ENCODE data around the gene DUOXA1. TPM values are rescaled to one million over a fixed set of nuclear protein-coding genes. Genes with fewer than 3 reads are reported as not detected.
"Not testable (repeated sequence)": the region's sequence is repeated elsewhere in the genome, so short reads cannot be mapped to it uniquely, and the experiment has no call there.

Gene DUOXA1
- polyA plus RNA-seq, 4 donors, result 0.17 to 0.57 (median 0.37) TPM

DNA sequence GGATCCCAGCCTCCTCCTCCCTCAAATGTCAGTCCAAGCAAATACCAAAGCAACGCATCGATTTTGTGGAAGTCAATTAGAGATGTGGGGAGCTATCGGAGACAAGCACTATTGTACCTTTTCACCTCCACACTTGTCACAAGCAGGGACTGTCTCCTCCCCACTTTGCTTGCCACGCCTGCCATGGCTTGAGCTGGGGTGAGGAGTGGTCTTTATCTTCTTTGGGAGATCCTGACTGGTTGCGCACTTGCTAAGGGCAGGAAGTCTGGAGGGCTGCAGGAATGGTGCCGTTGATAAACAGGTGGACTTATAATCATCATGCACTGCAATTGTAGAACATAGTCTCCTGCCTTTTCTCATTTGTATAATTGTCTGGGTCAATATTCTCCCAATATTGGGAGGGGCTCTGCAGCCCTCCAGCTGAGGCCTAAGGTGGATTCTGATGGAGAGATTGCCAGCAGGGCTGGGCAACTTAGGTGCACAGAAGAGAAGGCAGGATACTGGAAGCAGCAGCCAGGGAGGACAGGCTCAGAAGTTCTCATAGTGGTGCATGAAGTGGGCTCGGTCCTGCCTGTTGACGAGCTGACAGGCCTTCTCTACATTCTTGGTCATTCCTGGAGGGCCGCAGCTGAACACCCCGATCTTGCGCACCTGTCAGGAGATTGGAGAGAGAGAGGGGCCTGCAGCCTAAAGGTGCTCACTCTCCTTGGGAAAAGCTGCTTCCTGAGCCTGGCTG, 35.9 kb downstream of the DUOXA1 start:
- DNase-seq (ENCODE audit: low read depth in 4 of 4, low spot score in 3 of 4), result no peak

DNA sequence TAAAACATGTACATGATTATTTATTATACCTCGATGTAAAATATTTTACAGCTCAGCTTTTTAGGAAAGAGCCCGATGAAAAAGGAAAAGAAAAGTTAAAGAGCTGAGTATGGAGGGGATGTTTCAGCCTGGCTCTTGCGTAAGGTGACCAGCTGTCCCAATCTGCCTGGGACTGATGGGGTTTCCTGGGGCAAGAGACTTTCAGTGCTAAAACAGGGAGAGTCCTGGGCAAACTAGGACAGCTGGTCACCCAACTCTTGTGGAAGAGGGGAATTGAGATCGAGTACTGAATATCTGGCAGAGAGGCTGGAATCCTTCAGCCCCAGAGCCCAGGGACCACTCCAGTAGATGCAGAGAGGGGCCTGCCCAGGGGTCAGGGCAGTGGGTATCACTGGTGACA, 36.7 kb downstream of the DUOXA1 start:
- no peak for DNase-seq (ENCODE audit: low read depth in 4 of 4, low spot score in 3 of 4)

DNA sequence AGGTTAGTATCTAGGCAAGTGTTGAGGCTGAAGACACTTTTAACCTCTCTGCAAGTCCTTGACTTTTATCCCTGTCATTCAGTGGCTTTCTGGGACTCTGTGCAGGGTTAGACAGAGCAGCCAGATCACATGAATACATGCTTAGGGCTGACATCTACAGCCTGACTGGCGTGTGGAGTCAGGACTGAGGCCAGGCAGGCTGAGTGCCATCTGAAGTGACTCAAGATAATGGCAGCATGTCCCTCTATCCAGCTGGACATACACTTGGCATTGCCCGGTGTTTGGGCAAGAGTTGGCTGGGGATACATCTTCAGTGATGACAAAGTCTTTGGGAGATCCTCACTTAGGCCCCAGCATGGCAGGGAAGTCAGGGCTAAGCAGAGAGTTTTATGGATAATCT, 38.1 kb downstream of the DUOXA1 start:
- no peak for DNase-seq (ENCODE audit: low read depth in 4 of 4, low spot score in 3 of 4)

DNA sequence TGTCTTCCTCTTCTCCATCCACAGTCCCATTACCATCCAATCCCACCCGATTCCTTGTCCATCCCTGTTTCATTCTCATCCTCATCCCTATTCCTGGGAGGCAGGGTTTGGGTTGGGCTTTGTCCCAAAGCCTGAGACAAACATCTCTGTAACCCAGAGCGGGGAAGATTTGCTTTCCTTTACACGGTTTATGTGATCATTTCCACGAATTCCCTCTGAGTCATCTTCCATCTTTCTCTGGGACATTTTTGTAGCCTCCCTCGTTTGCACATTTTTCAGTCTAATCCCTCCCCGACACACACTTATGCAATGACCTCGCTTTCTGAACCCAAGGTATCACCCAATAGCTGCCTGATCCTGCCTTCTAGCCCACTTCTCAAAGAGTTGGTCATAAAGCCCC, 38.5 kb downstream of the DUOXA1 start:
- DNase-seq (ENCODE audit: low read depth in 4 of 4, low spot score in 3 of 4), result no peak

DNA sequence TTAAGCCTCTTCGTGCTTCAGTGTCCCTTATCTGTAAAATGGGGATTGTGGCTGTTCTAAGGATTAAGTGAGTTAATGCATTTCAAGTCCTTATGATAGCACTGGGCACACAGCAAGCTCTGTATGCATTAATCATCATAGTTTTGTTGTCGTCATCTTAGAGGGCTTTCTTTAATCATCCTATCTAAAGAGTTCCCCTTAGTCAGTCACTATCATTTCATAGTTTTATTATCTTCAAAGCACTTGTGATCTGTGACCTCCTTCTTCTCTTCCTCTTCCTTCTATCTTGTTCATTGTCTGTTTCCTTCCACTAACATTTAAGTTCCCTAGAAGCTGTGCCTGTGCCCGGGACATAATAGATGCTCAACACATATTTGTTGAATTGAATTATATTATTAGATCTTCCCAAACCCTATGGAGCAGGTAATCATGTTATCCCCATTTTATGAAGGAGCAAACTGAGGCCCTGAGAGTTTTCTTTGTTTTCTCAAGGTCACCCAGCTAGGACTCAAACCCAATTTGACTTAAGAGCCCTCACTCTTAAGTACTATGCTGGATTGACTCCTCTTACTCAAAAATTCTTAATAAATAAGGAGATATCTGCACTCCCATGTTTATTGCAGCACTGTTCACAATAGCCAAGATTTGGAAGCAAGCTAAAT, 39.8 kb downstream of the DUOXA1 start:
- no peak for DNase-seq (ENCODE audit: low read depth in 4 of 4, low spot score in 3 of 4)

DNA sequence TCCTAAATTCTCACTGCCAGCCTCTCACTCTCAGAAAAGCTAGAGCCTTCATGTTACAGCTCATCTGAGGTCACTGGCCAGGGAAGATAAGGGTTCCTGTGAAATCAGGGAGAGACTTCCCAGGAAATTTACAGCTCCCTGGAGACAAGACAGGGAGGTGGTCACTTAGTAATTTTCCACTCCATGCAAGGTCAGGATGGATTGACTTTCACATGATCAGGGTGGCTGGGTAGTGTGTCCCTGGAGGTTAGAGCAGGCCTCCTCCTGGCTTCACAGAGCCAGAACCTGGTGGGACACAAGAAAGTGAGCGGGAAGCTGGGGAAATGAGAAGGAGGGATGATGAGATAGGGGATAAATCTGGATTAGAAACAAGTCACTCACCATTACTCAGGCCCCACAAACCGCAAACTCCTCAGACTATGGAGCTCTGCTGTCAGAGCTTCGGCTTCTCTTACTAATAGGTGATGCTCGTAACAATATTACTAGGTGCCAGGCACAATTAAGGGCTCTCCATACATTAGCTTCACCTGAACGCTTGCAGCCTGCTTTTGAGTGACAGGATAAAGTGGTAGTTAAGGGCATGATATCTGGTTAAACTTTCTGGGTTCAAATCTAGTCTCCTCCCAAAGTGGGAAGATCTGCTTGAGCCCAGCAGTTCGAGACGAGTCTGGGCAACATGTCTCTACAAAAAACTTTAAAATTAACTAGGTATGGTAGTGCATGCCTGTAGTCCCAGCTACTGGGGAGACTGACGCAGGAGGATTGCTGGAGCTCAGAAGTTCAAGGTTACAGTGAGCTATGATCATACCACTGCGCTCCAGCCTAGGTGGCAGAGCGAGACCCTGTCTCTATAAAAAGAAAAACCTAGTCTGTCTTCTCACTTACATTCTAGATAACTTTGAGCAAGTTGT, 40.6 kb downstream of the DUOXA1 start:
- no peak for DNase-seq (ENCODE audit: low read depth in 4 of 4, low spot score in 3 of 4)

DNA sequence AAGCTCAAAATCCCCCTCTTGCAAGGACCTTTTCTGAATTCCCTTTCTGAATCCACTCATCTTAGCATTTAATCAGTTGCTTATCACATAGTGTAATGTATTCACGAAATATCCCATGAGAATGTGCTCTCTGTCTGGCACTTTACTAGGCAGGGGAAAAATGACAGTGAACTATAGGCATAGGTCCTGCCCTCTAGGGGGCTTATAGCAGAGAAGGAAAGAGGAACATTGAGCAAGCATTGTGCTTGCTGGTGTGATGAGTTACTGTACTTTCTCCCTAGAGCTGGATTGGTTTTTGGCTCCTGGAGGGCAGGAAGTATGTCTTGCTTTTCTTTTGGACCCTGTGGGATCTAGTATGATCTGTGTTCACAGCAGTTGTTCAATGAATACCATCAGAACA, 42.2 kb downstream of the DUOXA1 start:
- no peak for DNase-seq (ENCODE audit: low read depth in 4 of 4, low spot score in 3 of 4)

DNA sequence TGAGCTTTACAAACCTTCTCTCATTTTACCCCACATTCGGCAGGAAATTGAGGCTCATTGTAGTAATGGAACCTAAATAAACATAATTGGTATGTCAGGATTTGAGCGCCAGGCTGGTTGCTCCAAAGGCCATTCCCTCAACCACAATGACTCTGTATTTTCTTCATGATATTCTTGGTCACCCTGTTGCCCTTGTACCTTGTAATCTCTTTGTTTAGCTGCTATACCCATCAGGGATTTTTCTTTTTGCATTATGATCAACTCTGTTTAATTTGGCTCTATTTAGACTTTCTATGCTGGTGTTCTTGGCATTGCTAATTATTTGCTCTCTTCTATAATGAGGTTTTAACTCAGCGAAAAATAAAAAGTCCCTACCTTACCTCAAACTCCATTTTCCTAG, 45.5 kb downstream of the DUOXA1 start:
- DNase-seq (ENCODE audit: low read depth in 4 of 4, low spot score in 3 of 4), result no peak

DNA sequence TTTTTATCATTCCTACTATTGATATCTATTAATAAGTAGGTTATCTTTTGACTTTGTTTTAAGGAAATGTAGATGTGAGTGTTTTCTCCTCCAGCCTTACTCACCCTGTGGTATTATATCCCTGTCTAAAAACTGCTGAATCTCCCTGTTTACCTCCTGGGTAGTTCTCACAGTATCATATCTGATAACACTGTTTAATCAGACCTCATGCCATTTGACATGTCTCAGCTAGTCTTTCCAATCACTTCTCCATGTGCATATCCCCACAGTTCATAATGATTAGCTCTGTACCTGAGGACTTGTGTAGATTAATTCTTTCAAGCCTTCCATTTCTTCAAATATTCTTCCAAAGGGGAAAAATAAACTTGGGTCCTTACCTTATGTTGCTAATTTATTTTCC, 46.5 kb downstream of the DUOXA1 start:
- no peak for DNase-seq (ENCODE audit: low read depth in 4 of 4, low spot score in 3 of 4)

DNA sequence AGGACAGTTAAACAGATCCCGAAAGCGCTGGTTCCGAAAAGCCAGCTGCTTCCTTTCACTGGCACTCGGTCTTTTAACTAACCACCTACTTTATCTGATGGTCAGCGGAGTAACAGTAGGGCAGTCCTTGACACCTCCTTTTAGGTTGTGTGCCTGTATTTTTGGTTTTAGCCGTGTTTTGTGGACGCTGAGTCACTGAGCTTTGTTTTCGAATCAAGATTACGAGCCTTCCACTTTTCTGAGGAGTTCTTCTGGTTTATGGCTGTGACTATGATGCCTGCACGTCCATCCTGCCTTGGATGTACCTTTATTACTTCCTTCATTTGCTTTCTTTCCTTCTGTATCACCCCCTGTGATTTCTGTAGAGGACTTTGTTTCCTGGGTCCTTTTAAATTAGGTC, 47.3 kb downstream of the DUOXA1 start:
- DNase-seq (ENCODE audit: low read depth in 4 of 4, low spot score in 3 of 4), result not testable (repeated sequence)

DNA sequence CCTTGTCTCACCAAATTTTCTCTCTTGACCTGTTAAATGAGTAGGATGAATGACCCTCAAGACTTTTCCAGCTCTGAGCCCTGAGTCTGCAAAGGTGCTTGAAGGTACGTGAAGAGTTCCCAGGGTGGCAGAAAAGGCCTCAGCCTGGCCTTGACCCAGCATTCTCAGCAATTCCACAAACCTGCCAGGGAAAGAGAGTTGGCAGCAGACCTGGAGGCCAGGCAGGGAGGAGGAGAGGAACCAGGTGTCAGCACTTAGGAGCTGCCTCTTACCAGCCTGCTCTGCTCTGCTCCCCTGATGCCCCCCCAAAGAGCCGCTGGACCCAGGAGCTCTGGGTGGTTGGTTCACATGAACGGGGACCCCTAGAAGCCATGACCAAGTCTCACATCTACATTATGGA, 49.1 kb downstream of the DUOXA1 start:
- not testable (repeated sequence) for DNase-seq (ENCODE audit: low read depth in 4 of 4, low spot score in 3 of 4)

DNA sequence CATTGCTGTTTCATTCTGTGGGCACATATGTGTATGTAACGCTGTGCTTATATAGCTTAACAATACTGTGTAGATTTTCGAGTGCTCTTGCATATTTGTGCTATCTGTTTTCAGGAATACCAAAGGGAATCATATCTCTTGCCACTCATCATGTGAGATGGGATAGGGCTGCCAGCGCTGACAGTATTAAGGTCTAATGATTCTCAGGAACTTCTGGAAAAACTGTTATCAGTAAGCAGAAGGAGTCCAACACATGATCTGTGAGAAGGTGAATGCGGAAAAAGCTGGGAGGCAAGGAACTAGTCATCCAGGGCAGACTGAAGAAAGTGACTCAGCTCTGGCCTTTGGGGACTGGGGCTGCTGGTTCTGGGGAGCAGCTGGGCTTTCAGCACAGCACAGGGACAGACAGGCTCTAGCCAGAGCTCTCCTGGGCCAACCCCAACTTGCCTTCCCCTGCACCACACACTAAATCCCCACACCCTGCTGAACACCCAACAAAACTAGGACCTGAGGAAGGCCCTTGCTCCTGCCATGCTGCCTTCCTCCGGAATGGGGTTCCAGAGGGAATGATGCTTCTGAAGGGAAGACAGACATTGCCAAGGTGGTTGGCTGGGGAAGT, 49.9 kb downstream of the DUOXA1 start:
- not testable (repeated sequence) for DNase-seq (ENCODE audit: low read depth in 4 of 4, low spot score in 3 of 4)

DNA sequence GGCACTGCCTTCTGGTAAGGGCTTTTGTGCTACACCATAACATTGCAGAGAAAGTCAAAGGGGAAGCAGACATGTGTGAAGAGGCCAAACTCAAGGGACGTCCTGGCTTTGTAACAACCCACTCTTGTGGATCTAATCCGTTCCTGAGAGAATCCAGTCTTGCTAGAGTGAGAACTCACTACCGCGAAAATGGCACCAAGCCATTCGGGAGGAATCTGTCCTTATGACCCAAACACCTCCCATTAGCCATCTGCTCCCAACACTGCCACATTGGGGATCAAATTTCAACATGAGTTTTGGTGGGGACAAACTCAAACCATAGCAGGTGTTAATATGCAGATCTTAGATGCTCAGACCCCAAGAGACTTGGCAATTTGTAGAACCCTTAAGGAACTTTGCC, 50.5 kb downstream of the DUOXA1 start:
- DNase-seq (ENCODE audit: low read depth in 4 of 4, low spot score in 3 of 4), result not testable (repeated sequence)

DNA sequence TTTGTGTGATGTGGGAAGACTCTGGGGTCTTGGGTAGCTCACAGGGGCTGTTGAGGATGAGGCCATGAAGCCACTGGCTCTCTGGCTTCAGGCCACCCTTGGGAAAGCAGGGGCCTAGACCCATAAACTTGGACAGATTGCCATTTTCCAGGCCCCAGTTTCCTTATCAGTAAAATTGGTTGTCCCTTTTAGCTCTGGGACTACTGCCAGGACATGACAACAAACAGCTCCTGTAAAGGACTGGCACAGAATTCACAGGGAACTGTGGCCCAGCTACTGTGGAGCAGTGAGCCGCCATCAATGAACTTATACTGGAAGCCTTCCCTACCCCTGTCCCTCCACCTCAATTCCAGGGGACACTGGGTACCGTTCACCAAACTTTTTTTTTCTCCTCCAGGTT, 52.3 kb downstream of the DUOXA1 start:
- DNase-seq (ENCODE audit: low read depth in 4 of 4, low spot score in 3 of 4), result not testable (repeated sequence)

DNA sequence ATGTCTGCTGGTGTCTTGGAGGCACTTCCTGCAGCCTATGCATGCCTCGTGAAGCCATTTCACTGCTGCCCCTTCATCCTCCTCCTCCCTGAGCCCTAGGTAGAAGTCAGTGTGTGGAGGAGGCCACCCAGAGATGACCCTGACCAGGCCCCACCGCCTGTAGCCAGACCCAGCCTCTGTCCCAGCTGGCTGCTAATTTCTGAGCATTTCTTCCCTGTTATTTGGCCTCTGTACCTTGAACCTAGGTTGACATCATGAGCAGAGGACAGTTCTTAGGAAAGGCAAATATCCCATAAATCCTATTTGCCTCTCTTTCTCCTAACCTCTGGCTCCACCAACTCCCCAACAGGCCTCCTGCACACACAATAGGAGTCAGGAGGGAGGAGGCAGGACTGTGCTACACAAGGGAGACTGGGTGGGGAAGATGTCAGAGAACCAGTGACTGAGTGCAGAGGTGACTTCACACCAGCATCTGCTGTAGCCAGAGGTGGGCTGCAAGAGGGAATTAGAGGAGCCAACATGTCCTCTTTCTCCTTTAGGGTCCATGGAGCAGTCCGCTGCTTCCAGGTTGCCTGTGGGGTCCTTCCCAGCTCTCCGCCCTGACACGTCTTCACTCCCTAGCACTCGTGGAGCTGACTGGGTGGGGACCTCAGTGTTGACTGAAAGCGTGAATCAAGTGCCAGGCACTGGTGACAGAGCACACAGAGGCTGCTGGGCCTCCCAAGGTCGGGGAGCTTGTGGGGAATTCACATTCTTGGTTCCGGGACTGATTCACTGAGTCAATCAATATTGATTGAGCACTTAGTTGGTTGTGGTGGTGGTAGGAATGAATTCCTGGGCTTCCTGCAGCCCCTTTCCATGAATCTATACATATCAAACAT, 54.0 kb downstream of the DUOXA1 start:
- not testable (repeated sequence) for DNase-seq (ENCODE audit: low read depth in 4 of 4, low spot score in 3 of 4)

DNA sequence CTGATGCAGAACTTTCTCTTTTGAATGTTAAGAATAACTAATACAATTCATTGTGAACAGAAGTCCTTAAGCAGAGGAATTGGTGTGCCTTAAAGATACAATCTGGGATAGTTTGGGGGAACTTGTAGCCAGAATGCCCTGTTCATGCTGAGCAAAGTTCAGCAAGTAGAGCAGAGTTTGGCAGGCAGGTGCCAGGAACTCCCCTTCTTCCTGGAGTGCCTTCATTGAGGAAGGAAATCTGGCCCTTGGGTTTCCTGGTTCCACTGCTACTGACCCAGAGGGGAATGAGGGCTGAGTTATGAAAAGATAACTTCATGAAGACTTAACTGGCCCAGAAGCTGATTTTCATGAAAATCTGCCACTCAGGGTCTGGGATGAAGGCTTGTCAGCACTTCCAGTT, 56.1 kb downstream of the DUOXA1 start:
- DNase-seq (ENCODE audit: low read depth in 4 of 4, low spot score in 3 of 4), result not testable (repeated sequence)

DNA sequence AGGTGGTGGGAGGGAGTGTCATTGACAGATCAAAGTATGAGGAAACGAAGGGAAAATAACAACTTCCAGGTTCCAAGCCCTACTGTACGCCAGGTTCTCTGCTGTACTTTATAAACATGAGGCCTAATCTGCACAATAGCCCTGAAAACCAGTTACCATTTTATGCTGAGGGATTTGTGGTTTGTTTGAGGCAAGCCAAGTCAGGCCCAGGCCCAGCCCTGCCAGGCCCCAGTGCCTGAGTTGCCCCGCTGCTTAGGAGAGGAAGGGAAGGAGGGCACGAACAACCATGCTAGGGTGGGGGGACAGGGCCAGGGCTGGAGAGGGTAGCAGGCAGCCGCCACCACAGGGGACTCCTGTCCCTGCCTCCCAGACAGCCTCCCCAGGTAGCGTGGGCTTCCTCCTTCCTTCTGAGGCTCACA, 59.7 kb downstream of the DUOXA1 start:
- not testable (repeated sequence) for DNase-seq (ENCODE audit: low read depth in 4 of 4, low spot score in 3 of 4)
